ENCODE data around the gene TRIOBP. TPM values are rescaled to one million over a fixed set of nuclear protein-coding genes. Genes with fewer than 3 reads are reported as not detected.
A peak's percentile ranks its signal among the peaks of the same experiment; 100 is the strongest.

TRIOBP gene
- total and polyA plus RNA-seq, 2 of the 13 experiments (the other 11 are each of a cell fraction or from before 2014, with no cell fraction given), result 6.1 to 15.4 TPM

- no peak for TF ChIP-seq LRRFIP1 (CRISPR knock-in tag; conservative IDR thresholded peaks at IDR 0.05)
- TF ChIP-seq ELK4 (CRISPR knock-in tag; IDR thresholded peaks at IDR 0.05; ENCODE audit: borderline replicate concordance), result no peak
- no peak for TF ChIP-seq MTF1 (CRISPR knock-in tag; IDR thresholded peaks at IDR 0.05)
- TF ChIP-seq, protein P1, sequence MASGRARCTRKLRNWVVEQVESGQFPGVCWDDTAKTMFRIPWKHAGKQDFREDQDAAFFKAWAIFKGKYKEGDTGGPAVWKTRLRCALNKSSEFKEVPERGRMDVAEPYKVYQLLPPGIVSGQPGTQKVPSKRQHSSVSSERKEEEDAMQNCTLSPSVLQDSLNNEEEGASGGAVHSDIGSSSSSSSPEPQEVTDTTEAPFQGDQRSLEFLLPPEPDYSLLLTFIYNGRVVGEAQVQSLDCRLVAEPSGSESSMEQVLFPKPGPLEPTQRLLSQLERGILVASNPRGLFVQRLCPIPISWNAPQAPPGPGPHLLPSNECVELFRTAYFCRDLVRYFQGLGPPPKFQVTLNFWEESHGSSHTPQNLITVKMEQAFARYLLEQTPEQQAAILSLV (CRISPR knock-in tag; IDR thresholded peaks at IDR 0.05; ENCODE audit: borderline replicate concordance), result no peak
- no peak for TF ChIP-seq JARID2 (CRISPR knock-in tag; IDR thresholded peaks at IDR 0.05; ENCODE audit: insufficient replicate concordance)
- no peak for TF ChIP-seq CREB1 (IDR thresholded peaks at IDR 0.05)
- TF ChIP-seq CREB1 (CRISPR knock-in tag; IDR thresholded peaks at IDR 0.05), result peak; percentile 46; the same call in 1 of the 2 replicates
- no peak for TF ChIP-seq ERF (CRISPR knock-in tag; IDR thresholded peaks at IDR 0.05)
- TF ChIP-seq ZNF558 (CRISPR knock-in tag; IDR thresholded peaks at IDR 0.05; ENCODE audit: borderline replicate concordance), result peak; percentile 58; the same call in 1 of the 2 replicates
- TF ChIP-seq ASH2L (IDR thresholded peaks at IDR 0.05; ENCODE audit: insufficient read length, low read depth, low read length), result peak; percentile 74
- TF ChIP-seq ZNF510 (CRISPR knock-in tag; IDR thresholded peaks at IDR 0.05; ENCODE audit: low read depth), result no peak
- peak; percentile 23; the same call in 1 of the 2 replicates for TF ChIP-seq ZBTB7B (CRISPR knock-in tag; IDR thresholded peaks at IDR 0.05)
- peak; percentile 83 for TF ChIP-seq SP2 (CRISPR knock-in tag; IDR thresholded peaks at IDR 0.05)
- no peak for TF ChIP-seq SOX6 (IDR thresholded peaks at IDR 0.05)
- TF ChIP-seq SOX6 (CRISPR knock-in tag; IDR thresholded peaks at IDR 0.05), result peak; percentile 90
- TF ChIP-seq NR2C2 (CRISPR knock-in tag; IDR thresholded peaks at IDR 0.05; ENCODE audit: borderline replicate concordance), result peak; percentile 89
- TF ChIP-seq, protein P2, sequence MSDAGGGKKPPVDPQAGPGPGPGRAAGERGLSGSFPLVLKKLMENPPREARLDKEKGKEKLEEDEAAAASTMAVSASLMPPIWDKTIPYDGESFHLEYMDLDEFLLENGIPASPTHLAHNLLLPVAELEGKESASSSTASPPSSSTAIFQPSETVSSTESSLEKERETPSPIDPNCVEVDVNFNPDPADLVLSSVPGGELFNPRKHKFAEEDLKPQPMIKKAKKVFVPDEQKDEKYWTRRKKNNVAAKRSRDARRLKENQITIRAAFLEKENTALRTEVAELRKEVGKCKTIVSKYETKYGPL (CRISPR knock-in tag; IDR thresholded peaks at IDR 0.05), result no peak
- TF ChIP-seq, protein P3, sequence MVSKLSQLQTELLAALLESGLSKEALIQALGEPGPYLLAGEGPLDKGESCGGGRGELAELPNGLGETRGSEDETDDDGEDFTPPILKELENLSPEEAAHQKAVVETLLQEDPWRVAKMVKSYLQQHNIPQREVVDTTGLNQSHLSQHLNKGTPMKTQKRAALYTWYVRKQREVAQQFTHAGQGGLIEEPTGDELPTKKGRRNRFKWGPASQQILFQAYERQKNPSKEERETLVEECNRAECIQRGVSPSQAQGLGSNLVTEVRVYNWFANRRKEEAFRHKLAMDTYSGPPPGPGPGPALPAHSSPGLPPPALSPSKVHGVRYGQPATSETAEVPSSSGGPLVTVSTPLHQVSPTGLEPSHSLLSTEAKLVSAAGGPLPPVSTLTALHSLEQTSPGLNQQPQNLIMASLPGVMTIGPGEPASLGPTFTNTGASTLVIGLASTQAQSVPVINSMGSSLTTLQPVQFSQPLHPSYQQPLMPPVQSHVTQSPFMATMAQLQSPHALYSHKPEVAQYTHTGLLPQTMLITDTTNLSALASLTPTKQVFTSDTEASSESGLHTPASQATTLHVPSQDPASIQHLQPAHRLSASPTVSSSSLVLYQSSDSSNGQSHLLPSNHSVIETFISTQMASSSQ (IDR thresholded peaks at IDR 0.05; ENCODE audit: low read depth), result peak; percentile 99
- TF ChIP-seq, protein P3 (CRISPR knock-in tag; IDR thresholded peaks at IDR 0.05; ENCODE audit: borderline replicate concordance), result peak; percentile 98
- no peak for TF ChIP-seq HNF4G (IDR thresholded peaks at IDR 0.05; ENCODE audit: borderline replicate concordance, low read depth, low read length)
- TF ChIP-seq HNF4G (CRISPR knock-in tag; IDR thresholded peaks at IDR 0.05; ENCODE audit: borderline replicate concordance, low read depth), result peak; percentile 45; the same call in 1 of the 2 replicates
Observed at GRCh38 chr22:37731804-37732471, 35.1 kb downstream of the TRIOBP start (continued).
